Suprapubic skin (tissue), 4 donors: Measurements from ENCODE around the gene LY6G6D.

Experiments used
- EP300 ChIP-seq: sonication (generic); formaldehyde crosslinking; IDR thresholded peaks from one replicate; pipeline ENCODE4 v1.6.1; 2017; ENCODE audit warnings: antibody characterized with exemption
- POLR2AphosphoS5 ChIP-seq, 3 donors: sonication (generic); formaldehyde crosslinking; IDR thresholded peaks; one replicate each; pipeline ENCODE4 v1.6.1; 2017; ENCODE audit warnings: antibody characterized with exemption in 3 of 3
- TF ChIP-seq, protein P1 (sequence below), 2 donors: fragments of 200-600 bp in 1 of 2; fragments of 450-650 bp in 1 of 2; sonication (generic) in 1 of 2; IDR thresholded peaks; one replicate each; pipeline ENCODE4 v1.5.1; 2016 to 2019; ENCODE audit warnings: antibody characterized with exemption in 2 of 2, mild to moderate bottlenecking in 1 of 2, moderate library complexity in 1 of 2

DNA sequence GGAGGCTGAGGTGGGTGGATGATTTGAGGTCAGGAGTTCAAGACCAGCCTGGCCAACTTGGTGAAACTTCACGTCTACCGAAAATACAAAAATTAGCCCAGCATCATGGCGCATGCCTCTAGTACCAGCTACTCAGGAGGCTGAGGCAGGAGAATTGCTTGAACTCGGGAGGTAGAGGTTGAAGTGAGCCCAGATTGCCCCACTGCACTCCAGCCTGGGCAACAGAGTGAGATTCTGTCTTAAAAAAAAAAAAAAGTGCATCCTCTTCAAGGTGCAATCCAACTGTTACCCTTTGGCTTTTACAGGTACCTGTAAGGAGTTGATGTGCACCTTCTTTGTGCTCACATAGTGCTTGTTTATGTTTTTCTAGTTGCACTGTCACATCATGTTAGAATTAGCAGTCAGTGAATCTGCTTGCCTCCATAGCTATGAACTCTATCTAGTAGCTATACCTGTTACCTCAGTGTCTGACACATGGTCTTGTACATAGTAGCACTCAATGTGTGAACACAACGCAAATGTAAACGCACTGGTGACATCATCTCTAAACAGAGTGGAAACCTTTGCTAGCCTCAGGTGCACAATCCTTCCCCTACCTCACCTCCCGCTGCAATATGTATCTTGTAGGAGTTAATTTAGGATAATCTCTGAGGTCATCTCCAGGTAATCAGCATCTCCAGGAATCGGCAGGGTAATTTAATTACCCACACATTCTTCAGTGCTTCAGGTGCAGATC lies 34.3 kb downstream of the LY6G6D start:
- TF ChIP-seq, protein P1, sequence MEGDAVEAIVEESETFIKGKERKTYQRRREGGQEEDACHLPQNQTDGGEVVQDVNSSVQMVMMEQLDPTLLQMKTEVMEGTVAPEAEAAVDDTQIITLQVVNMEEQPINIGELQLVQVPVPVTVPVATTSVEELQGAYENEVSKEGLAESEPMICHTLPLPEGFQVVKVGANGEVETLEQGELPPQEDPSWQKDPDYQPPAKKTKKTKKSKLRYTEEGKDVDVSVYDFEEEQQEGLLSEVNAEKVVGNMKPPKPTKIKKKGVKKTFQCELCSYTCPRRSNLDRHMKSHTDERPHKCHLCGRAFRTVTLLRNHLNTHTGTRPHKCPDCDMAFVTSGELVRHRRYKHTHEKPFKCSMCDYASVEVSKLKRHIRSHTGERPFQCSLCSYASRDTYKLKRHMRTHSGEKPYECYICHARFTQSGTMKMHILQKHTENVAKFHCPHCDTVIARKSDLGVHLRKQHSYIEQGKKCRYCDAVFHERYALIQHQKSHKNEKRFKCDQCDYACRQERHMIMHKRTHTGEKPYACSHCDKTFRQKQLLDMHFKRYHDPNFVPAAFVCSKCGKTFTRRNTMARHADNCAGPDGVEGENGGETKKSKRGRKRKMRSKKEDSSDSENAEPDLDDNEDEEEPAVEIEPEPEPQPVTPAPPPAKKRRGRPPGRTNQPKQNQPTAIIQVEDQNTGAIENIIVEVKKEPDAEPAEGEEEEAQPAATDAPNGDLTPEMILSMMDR (IDR thresholded peaks at IDR 0.05) = no peak
- TF ChIP-seq EP300 = no peak
- no peak for TF ChIP-seq POLR2AphosphoS5 (IDR thresholded peaks at IDR 0.05)
